ENCODE results near the gene MAMLD1. TPM values are rescaled to one million over a fixed set of nuclear protein-coding genes. Genes with fewer than 3 reads are reported as not detected.

Gene MAMLD1
- total RNA-seq, 1 donor from 2014 or later: 2.5 TPM

DNA sequence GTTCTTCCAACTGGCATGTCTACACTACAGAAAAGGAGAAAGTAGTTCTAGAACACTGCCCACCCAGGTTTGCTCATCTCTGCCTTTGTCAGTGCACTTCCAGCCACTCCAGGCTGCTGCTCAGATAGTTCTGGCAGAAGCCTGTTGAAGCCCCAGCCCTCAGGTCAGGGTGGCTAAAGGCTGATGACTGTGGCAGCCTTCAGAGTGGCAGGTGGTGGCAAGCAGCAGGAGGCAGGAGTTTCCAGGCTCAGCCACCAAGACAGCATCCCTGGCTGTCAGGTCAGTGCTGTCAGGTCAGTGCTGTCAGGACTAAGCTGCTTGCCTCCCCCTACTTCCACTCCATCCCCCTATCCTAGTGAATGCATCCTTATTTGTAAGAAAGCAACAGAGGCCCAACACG is 100.4 kb downstream of the MAMLD1 start:
- no peak for DNase-seq (ENCODE audit: low read depth)
- no peak overlapping the region for H3K4me3 ChIP-seq (ENCODE audit: low read depth, low read length)
- TF ChIP-seq, protein P1, sequence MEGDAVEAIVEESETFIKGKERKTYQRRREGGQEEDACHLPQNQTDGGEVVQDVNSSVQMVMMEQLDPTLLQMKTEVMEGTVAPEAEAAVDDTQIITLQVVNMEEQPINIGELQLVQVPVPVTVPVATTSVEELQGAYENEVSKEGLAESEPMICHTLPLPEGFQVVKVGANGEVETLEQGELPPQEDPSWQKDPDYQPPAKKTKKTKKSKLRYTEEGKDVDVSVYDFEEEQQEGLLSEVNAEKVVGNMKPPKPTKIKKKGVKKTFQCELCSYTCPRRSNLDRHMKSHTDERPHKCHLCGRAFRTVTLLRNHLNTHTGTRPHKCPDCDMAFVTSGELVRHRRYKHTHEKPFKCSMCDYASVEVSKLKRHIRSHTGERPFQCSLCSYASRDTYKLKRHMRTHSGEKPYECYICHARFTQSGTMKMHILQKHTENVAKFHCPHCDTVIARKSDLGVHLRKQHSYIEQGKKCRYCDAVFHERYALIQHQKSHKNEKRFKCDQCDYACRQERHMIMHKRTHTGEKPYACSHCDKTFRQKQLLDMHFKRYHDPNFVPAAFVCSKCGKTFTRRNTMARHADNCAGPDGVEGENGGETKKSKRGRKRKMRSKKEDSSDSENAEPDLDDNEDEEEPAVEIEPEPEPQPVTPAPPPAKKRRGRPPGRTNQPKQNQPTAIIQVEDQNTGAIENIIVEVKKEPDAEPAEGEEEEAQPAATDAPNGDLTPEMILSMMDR (conservative IDR thresholded peaks at IDR 0.05; ENCODE audit: low read depth, low read length): no peak

DNA sequence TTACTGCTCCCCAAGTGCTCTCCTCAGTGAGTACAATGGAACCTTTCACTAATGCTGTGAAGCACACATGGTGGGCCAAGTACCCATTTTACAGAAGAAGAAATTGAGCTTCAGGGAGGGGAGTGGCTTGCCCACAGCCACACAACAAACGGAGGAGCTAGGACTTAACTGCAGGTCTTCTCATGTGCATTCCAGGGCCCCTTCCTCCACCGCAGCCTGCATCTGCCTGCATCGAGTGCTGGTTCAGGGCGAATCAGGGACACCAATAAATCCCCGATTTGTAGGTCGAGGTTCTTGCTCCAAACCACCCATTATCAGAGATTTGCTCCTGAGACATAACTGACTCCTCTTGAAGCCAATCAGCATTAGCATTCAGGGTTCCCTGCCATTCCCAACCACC is 100.9 kb downstream of the MAMLD1 start:
- DNase-seq (ENCODE audit: low read depth): no peak
- no peak overlapping the region for H3K4me3 ChIP-seq (ENCODE audit: low read depth, low read length)
- TF ChIP-seq, protein P1 (conservative IDR thresholded peaks at IDR 0.05; ENCODE audit: low read depth, low read length): no peak

DNA sequence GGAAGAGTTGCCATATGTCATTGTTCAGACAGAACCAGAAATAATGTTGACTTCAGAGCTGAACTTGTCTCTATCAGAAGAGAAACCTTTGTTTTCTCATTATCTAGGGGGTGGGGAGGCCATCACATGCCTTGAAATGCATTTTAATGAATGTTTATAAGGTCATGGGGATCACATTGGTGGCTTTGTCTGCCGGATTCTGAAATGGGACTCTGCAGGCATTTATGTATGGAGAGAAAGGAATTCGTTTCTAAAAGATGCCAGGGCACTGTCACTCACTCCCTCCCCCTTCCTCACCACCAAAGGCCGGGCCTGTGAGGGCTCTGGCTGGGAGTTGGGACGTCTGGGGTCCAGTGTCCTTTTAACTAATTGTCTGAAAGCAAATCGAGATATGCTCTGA is 102.2 kb downstream of the MAMLD1 start:
- TF ChIP-seq, protein P1 (conservative IDR thresholded peaks at IDR 0.05; ENCODE audit: low read depth, low read length): no peak
- no peak for DNase-seq (ENCODE audit: low read depth)
- no peak overlapping the region for H3K4me3 ChIP-seq (ENCODE audit: low read depth, low read length)

DNA sequence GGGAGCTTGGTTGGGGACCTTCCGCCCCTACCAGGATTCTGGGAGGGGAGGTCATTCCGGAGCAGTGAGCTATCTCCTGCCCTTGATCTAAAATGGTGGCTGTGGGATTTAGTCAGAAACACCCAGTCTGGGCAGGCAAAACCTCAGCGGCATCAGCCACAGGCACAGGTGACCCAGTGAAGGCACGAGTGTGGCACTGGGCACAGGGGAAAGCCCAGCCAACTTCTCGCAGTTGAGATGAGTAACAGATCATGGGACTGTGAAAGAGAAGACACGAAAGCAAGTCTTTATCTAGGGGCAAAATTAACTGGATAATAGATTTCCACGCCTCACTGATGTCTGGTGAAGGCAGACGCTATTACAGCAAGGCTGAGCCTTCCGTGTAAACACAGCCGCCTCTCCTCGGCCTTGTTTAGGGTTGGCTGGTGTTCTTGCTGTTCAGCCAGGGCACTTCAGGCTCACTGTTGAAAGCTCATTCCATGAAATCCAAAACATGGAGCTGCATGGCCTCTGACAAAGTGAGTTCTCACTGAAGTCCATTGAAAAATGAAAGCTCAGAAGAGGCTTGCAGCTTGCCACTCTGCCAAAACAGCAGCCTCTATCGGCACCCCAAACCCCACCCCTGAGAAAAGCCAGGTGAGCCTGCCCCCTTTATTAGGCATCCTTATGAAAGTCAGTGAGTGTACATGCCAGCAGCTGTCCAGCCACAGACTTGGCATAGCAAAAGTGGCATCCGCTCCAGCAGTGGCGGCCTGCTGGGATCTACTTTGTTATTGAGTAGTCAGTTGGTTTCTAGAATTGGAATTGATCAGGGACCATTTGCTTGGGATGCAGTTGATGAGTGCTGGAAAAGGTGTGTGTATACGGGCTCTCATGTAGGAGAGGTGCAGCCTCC is 103.0 kb downstream of the MAMLD1 start:
- no peak for DNase-seq (ENCODE audit: low read depth)
- TF ChIP-seq, protein P1 (conservative IDR thresholded peaks at IDR 0.05; ENCODE audit: low read depth, low read length): no peak

DNA sequence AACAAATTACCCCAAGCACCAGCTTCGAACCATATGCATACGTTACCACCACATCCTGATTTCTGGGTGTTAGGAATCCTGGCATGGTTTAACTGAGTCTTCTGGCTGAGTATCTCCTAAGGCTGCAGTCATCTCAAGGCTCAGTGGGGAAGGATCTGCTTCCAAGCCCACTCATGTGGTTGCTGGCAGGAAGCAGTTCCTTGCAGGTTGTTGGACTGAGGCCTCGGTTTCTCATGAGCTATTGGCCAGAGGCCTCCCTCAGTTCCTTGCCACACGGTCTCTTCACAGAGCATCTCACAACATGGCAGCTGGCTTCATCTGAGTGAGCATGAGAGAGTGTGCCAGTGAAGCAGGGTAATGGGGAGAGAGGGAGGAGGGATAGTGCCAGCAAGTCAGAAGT is 109.2 kb downstream of the MAMLD1 start:
- DNase-seq (ENCODE audit: low read depth): no peak
- H3K4me3 ChIP-seq (ENCODE audit: low read depth, low read length): no peak overlapping the region
- TF ChIP-seq, protein P1 (conservative IDR thresholded peaks at IDR 0.05; ENCODE audit: low read depth, low read length): no peak

More for the DNA sequence above, 103.0 kb downstream of the MAMLD1 start:
- H3K4me3 ChIP-seq (ENCODE audit: low read depth, low read length): no peak overlapping the region

DNA sequence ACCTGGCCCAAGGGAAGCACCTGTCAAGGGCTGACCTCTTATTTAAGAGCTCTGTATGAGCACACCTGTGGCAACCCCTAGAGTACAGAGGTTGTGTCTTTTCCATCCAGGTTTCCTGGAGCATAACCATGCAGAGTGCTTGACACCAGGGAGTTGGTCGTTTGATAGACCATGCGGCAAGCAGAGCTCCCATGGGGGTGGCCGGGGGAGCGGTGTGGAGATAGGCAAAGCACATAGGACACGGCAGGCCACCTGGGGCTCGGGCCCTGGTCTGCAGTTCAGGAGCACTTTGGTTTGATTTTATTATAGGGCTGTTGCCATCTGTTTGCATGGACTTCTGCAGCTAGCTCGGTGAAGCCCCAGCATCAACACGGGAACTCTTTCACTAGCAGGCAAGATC is 110.3 kb downstream of the MAMLD1 start:
- DNase-seq (ENCODE audit: low read depth): no peak
- H3K4me3 ChIP-seq (ENCODE audit: low read depth, low read length): no peak overlapping the region
- TF ChIP-seq, protein P1 (conservative IDR thresholded peaks at IDR 0.05; ENCODE audit: low read depth, low read length): no peak

DNA sequence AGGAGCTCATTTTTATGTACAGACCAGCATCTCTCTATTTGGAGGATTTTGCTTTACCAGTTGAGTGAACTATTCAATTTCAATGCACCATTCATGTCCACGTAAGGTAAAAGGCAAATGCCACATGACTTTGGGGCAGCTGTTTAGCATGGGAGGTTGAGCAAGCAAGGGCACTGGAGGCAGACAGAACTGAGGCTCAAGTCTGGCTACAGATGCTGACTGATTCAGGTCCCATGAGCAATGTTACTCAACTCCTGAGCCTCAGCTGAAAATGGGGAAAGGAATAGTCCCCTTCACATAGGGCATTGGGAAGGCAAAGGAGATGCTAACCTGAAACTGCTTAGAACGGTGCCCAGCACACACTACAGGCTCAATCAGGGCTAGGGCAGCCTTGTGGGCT is 112.3 kb downstream of the MAMLD1 start:
- DNase-seq (ENCODE audit: low read depth): no peak
- TF ChIP-seq, protein P1 (conservative IDR thresholded peaks at IDR 0.05; ENCODE audit: low read depth, low read length): no peak
- H3K4me3 ChIP-seq (ENCODE audit: low read depth, low read length): no peak overlapping the region
